Mucosa of rectum (tissue), 2 donors: ENCODE data around the gene TSC22D3.

ENCODE experiments used
- H3K27ac ChIP-seq, 2 donors: one replicate each; pipeline ENCODE4 v1.7.0; 2013; ENCODE audit warnings: inconsistent platforms in 2 of 2, low read depth in 2 of 2, low read length in 2 of 2
- H3K27me3 ChIP-seq, 2 donors: one replicate each; pipeline ENCODE4 v1.7.0; 2013; ENCODE audit warnings: low read length in 2 of 2; ENCODE audit not compliant: control insufficient read depth in 2 of 2, insufficient read depth in 2 of 2
- H3K36me3 ChIP-seq, 2 donors: one replicate each; pipeline ENCODE4 v1.7.0; 2013; ENCODE audit warnings: low read length in 2 of 2; ENCODE audit not compliant: control insufficient read depth in 2 of 2, insufficient read depth in 2 of 2
- H3K4me1 ChIP-seq, 2 donors: one replicate each; pipeline ENCODE4 v1.7.0; 2013; ENCODE audit warnings: low read length in 2 of 2, mild to moderate bottlenecking in 1 of 2; ENCODE audit not compliant: control insufficient read depth in 2 of 2, insufficient read depth in 2 of 2
- H3K4me3 ChIP-seq, 2 donors: one replicate each; pipeline ENCODE4 v1.7.0; 2013; ENCODE audit warnings: low read length in 2 of 2
- H3K9ac ChIP-seq, 2 donors: one replicate each; pipeline ENCODE4 v1.7.0; 2013; ENCODE audit warnings: low read length in 2 of 2, low read depth in 1 of 2, mild to moderate bottlenecking in 1 of 2
- H3K9me3 ChIP-seq, 2 donors: one replicate each; pipeline ENCODE4 v1.7.0; 2013; ENCODE audit warnings: low read length in 2 of 2; ENCODE audit not compliant: control insufficient read depth in 2 of 2
- donor health status: healthy.
- donor health status: Normal muscosa, but diverticular disease.

Gene TSC22D3

GRCh38 chrX:107721966-107722707 is 53.5 kb downstream of the TSC22D3 start:
- no peaks in the 10 kb centered on the region for H3K27me3 ChIP-seq
- no peak overlapping the region for H3K27ac ChIP-seq
- peaks cover 6 to 9% of the 10 kb centered on the region in 2 donors for H3K4me1 ChIP-seq
- H3K4me3 ChIP-seq, result no peak overlapping the region
- H3K9me3 ChIP-seq, result no peaks in the 10 kb centered on the region
- H3K36me3 ChIP-seq, result no peaks in the 10 kb centered on the region
- no peak overlapping the region for H3K9ac ChIP-seq

GRCh38 chrX:107721318-107721717 is 54.3 kb downstream of the TSC22D3 start:
- Histone ChIP-seq H3K36me3 (no peaks in the 10 kb centered on the region), H3K4me1 (peaks cover 7 to 9% of the 10 kb centered on the region in 2 donors), H3K27ac (peak overlapping the region in 1 of 2 donors; percentile 17), H3K27me3 (no peaks in the 10 kb centered on the region), H3K9ac (no peak overlapping the region), H3K4me3 (no peak overlapping the region), H3K9me3 (no peaks in the 10 kb centered on the region)

- Histone ChIP-seq H3K4me1 (peaks cover 7 to 10% of the 10 kb centered on the region in 2 donors), H3K27me3 (no peaks in the 10 kb centered on the region), H3K9ac (no peak overlapping the region), H3K36me3 (peaks cover 0 to 4% of the 10 kb centered on the region in 2 donors), H3K4me3 (no peak overlapping the region), H3K27ac (peak overlapping the region in 1 of 2 donors; percentile 25), H3K9me3 (no peaks in the 10 kb centered on the region)
These were observed 57.4 kb downstream of the TSC22D3 start for GRCh38 chrX:107718156-107718621.

- Histone ChIP-seq H3K4me3 (peak overlapping the region; percentile 77 to 81), H3K9ac (peak overlapping the region; percentile 69 to 82), H3K36me3 (peaks cover 0 to 4% of the 10 kb centered on the region in 2 donors), H3K27me3 (no peaks in the 10 kb centered on the region), H3K9me3 (no peaks in the 10 kb centered on the region), H3K4me1 (peaks cover 7 to 11% of the 10 kb centered on the region in 2 donors), H3K27ac (peak overlapping the region; percentile 91 to 93)
These were observed 58.5 kb downstream of the TSC22D3 start for GRCh38 chrX:107716816-107717700.

- Histone ChIP-seq H3K4me3 (peak overlapping the region; percentile 77 to 81), H3K4me1 (peaks cover 11 to 18% of the 10 kb centered on the region in 2 donors), H3K27me3 (no peaks in the 10 kb centered on the region)
These were observed 59.4 kb downstream of the TSC22D3 start for GRCh38 chrX:107716118-107716684.

GRCh38 chrX:107715331-107716117 is 60.1 kb downstream of the TSC22D3 start:
- Histone ChIP-seq H3K4me3 (peak overlapping the region; percentile 77 to 81), H3K27ac (peak overlapping the region; percentile 91 to 93), H3K9ac (peak overlapping the region; percentile 82 to 83), H3K9me3 (no peaks in the 10 kb centered on the region), H3K4me1 (peaks cover 16 to 21% of the 10 kb centered on the region in 2 donors), H3K36me3 (peaks cover 0 to 4% of the 10 kb centered on the region in 2 donors), H3K27me3 (no peaks in the 10 kb centered on the region)

More at GRCh38 chrX:107716118-107716684, 59.4 kb downstream of the TSC22D3 start:
- peak overlapping the region; percentile 91 to 93 for H3K27ac ChIP-seq
- no peaks in the 10 kb centered on the region for H3K9me3 ChIP-seq
- H3K9ac ChIP-seq, result peak overlapping the region; percentile 82 to 83
- H3K36me3 ChIP-seq, result peaks cover 0 to 4% of the 10 kb centered on the region in 2 donors

GRCh38 chrX:107714206-107714891 is 61.2 kb downstream of the TSC22D3 start:
- H3K4me1 ChIP-seq, result peaks cover 18 to 21% of the 10 kb centered on the region in 2 donors
- peak overlapping the region; percentile 63 to 82 for H3K9ac ChIP-seq
- peak overlapping the region; percentile 77 to 81 for H3K4me3 ChIP-seq

GRCh38 chrX:107713543-107714205 is 61.9 kb downstream of the TSC22D3 start:
- peaks cover 18 to 21% of the 10 kb centered on the region in 2 donors for H3K4me1 ChIP-seq
- H3K9me3 ChIP-seq, result no peaks in the 10 kb centered on the region
- peak overlapping the region in 1 of 2 donors; percentile 82 for H3K9ac ChIP-seq
- peak overlapping the region; percentile 77 to 81 for H3K4me3 ChIP-seq
- no peaks in the 10 kb centered on the region for H3K27me3 ChIP-seq
- H3K36me3 ChIP-seq, result peaks cover 0 to 4% of the 10 kb centered on the region in 2 donors
- peak overlapping the region; percentile 91 to 93 for H3K27ac ChIP-seq

More at GRCh38 chrX:107714206-107714891, 61.2 kb downstream of the TSC22D3 start:
- Histone ChIP-seq H3K36me3 (peaks cover 0 to 4% of the 10 kb centered on the region in 2 donors), H3K27me3 (no peaks in the 10 kb centered on the region), H3K27ac (peak overlapping the region; percentile 91 to 93), H3K9me3 (no peaks in the 10 kb centered on the region)
